ENCODE results near the gene IPO13.

DNA sequence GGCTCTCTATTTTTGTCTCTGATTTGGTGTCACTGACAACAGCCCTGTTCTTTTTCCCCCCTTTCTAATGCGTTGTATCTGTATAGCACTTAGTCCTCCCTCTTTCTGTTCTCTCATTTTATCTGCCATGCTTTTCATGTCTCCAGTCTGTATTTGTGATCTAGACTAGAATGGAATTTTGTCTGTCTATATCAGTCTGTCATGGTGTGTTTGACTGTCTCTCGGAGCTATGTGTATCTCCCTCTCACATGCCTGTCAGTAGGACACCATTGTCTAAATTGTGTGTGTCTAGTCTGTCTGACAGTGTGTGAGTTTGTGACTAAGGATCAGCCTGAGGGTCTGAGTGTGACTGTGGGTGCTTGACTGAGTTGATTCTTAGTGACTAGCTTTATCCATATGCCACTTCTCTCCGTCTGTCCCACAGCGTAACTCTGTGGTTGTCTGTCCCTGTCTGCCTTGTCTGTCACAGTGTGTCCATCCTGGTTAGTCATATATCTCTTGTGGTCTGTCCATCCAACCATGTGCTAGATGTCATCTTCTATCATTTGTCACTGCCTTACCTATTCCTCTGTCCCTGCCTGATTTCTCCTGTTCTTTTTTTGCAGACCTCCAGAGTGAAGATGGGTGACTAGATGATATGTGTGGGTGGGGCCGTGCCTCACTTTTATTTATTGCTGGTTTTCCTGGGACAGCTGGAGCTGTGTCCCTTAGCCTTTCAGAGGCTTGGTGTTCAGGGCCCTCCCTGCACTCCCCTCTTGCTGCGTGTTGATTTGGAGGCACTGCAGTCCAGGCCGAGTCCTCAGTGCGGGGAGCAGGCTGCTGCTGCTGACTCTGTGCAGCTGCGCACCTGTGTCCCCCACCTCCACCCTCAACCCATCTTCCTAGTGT, 30.9 kb downstream of the IPO13 start:
- TF ChIP-seq EZH2 (IDR thresholded peaks at IDR 0.05; ENCODE audit: low read length, unreplicated experiment) (no peak), EZH2phosphoT487 (IDR thresholded peaks at IDR 0.05; ENCODE audit: borderline replicate concordance, low read length) (no peak)
- TF ChIP-seq, protein P1, sequence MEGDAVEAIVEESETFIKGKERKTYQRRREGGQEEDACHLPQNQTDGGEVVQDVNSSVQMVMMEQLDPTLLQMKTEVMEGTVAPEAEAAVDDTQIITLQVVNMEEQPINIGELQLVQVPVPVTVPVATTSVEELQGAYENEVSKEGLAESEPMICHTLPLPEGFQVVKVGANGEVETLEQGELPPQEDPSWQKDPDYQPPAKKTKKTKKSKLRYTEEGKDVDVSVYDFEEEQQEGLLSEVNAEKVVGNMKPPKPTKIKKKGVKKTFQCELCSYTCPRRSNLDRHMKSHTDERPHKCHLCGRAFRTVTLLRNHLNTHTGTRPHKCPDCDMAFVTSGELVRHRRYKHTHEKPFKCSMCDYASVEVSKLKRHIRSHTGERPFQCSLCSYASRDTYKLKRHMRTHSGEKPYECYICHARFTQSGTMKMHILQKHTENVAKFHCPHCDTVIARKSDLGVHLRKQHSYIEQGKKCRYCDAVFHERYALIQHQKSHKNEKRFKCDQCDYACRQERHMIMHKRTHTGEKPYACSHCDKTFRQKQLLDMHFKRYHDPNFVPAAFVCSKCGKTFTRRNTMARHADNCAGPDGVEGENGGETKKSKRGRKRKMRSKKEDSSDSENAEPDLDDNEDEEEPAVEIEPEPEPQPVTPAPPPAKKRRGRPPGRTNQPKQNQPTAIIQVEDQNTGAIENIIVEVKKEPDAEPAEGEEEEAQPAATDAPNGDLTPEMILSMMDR (conservative IDR thresholded peaks at IDR 0.05; ENCODE audit: low read depth, low read length), result no peak
